RWPE2 (cell line): ENCODE results near the gene GJB4.
A peak's percentile ranks its signal among the peaks of the same experiment; 100 is the strongest.
"Not testable (repeated sequence)": the region's sequence is repeated elsewhere in the genome, so short reads cannot be mapped to it uniquely, and the experiment has no call there.

Experiments used
- ATAC-seq: fragments of 200-7000 bp; cut with Tn5 transposase; 3 replicates; pipeline ENCODE4 v1.9.1; 2021; ENCODE audit warnings: low read depth
- DNase-seq: peaks from one replicate; pipeline ENCODE4 v3.0.0-alpha.2; 2020; ENCODE audit warnings: low spot score
- H3K27ac ChIP-seq: fragments of 450-650 bp; 2 replicates; pipeline ENCODE4 v1.5.1; 2017; ENCODE audit warnings: mild to moderate bottlenecking; ENCODE audit not compliant: poor library complexity, severe bottlenecking
- H3K27me3 ChIP-seq: fragments of 250-450 bp; sonication (Bioruptor Pico); 2 replicates; pipeline ENCODE4 v1.5.1; 2021; ENCODE audit warnings: mild to moderate bottlenecking, moderate library complexity; ENCODE audit not compliant: insufficient read depth, poor library complexity, severe bottlenecking
- H3K36me3 ChIP-seq: fragments of 250-450 bp; sonication (Bioruptor Pico); 2 replicates; pipeline ENCODE4 v1.5.1; 2020; ENCODE audit warnings: low read depth, mild to moderate bottlenecking, moderate library complexity
- H3K4me1 ChIP-seq: fragments of 250-450 bp; sonication (Bioruptor Pico); 2 replicates; pipeline ENCODE4 v1.5.1; 2021; ENCODE audit warnings: mild to moderate bottlenecking, moderate library complexity; ENCODE audit not compliant: insufficient read depth, poor library complexity, severe bottlenecking
- H3K4me3 ChIP-seq: fragments of 250-450 bp; sonication (Bioruptor Pico); 2 replicates; pipeline ENCODE4 v1.5.1; 2021; ENCODE audit warnings: mild to moderate bottlenecking, moderate library complexity; ENCODE audit not compliant: severe bottlenecking
- H3K9me3 ChIP-seq: fragments of 250-450 bp; sonication (Bioruptor Pico); 2 replicates; pipeline ENCODE4 v1.5.1; 2021; ENCODE audit warnings: mild to moderate bottlenecking, moderate library complexity; ENCODE audit not compliant: severe bottlenecking
- CTCF ChIP-seq: fragments of 450-650 bp; IDR thresholded peaks from one replicate; pipeline ENCODE4 v1.5.1; 2017; ENCODE audit warnings: mild to moderate bottlenecking, moderate library complexity; ENCODE audit not compliant: poor library complexity, severe bottlenecking

Gene GJB4

GRCh38 chr1:34768856-34769255 lies 9.3 kb downstream of the GJB4 start:
- Histone ChIP-seq H3K4me1 (peaks cover 20% of the 10 kb centered on the region), H3K27me3 (no peaks in the 10 kb centered on the region), H3K9me3 (no peaks in the 10 kb centered on the region), H3K27ac (peak overlapping the region; percentile 12), H3K36me3 (no peaks in the 10 kb centered on the region), H3K4me3 (no peak overlapping the region)
- DNase-seq (no peak), ATAC-seq (no peak)
- no peak for TF ChIP-seq CTCF

- H3K36me3 ChIP-seq, result no peaks in the 10 kb centered on the region
- H3K27me3 ChIP-seq, result no peaks in the 10 kb centered on the region
- no peaks in the 10 kb centered on the region for H3K9me3 ChIP-seq
- H3K4me1 ChIP-seq, result peaks cover 14% of the 10 kb centered on the region
- no peak overlapping the region for H3K4me3 ChIP-seq
- ATAC-seq (peak; percentile 10; the same call in 1 of the 3 replicates), DNase-seq (no peak)
- TF ChIP-seq CTCF, result no peak
- H3K27ac ChIP-seq, result no peak overlapping the region
Observed at GRCh38 chr1:34770891-34771504, 11.5 kb downstream of the GJB4 start.

GRCh38 chr1:34771573-34772371 lies 12.2 kb downstream of the GJB4 start:
- no peak for DNase-seq
- no peaks in the 10 kb centered on the region for H3K27me3 ChIP-seq
- peaks cover 14% of the 10 kb centered on the region for H3K4me1 ChIP-seq
- no peak overlapping the region for H3K27ac ChIP-seq
- no peak overlapping the region for H3K4me3 ChIP-seq
- H3K9me3 ChIP-seq, result no peaks in the 10 kb centered on the region
- no peaks in the 10 kb centered on the region for H3K36me3 ChIP-seq
- no peak for ATAC-seq
- TF ChIP-seq CTCF, result no peak

- H3K36me3 ChIP-seq, H3K9me3 ChIP-seq, H3K27me3 ChIP-seq, H3K4me3 ChIP-seq, H3K27ac ChIP-seq, DNase-seq, ATAC-seq: not testable (repeated sequence)
- peaks cover 15% of the 10 kb centered on the region for H3K4me1 ChIP-seq
Observed at GRCh38 chr1:34773114-34773513, 13.6 kb downstream of the GJB4 start.

GRCh38 chr1:34774957-34775356 lies 15.4 kb downstream of the GJB4 start:
- TF ChIP-seq CTCF, result no peak
- DNase-seq (no peak), ATAC-seq (no peak)
- Histone ChIP-seq H3K27me3 (no peaks in the 10 kb centered on the region), H3K4me1 (peaks cover 33% of the 10 kb centered on the region), H3K27ac (no peak overlapping the region), H3K36me3 (no peaks in the 10 kb centered on the region), H3K4me3 (no peak overlapping the region), H3K9me3 (no peaks in the 10 kb centered on the region)
